Liver (tissue), 3 donors: ENCODE data around the gene CXorf65.

Experiments
- CTCF ChIP-seq: fragments of 150-350 bp; IDR thresholded peaks from 2 replicates; pipeline ENCODE4 v1.5.1; 2017; ENCODE audit warnings: improper control_type of control experiment, low read depth, low read length; ENCODE audit not compliant: missing input control
- JUND ChIP-seq, 2 donors: IDR thresholded peaks; 2 replicates each; pipeline ENCODE4 v1.6.1; 2016; ENCODE audit warnings: antibody characterized with exemption in 2 of 2
- RAD21 ChIP-seq, 2 donors: IDR thresholded peaks; 2 replicates each; pipeline ENCODE4 v1.6.1; 2016; ENCODE audit warnings: antibody characterized with exemption in 2 of 2, mild to moderate bottlenecking in 2 of 2
- TF ChIP-seq, protein P1 (sequence below): IDR thresholded peaks from 2 replicates; pipeline ENCODE4 v1.6.1; 2016; ENCODE audit warnings: antibody characterized with exemption, mild to moderate bottlenecking
- TF ChIP-seq, protein P2 (sequence below): IDR thresholded peaks from 2 replicates; pipeline ENCODE4 v1.6.1; 2016; ENCODE audit warnings: antibody characterized with exemption
- donor health status: healthy.
- donor health status: healthy.

DNA sequence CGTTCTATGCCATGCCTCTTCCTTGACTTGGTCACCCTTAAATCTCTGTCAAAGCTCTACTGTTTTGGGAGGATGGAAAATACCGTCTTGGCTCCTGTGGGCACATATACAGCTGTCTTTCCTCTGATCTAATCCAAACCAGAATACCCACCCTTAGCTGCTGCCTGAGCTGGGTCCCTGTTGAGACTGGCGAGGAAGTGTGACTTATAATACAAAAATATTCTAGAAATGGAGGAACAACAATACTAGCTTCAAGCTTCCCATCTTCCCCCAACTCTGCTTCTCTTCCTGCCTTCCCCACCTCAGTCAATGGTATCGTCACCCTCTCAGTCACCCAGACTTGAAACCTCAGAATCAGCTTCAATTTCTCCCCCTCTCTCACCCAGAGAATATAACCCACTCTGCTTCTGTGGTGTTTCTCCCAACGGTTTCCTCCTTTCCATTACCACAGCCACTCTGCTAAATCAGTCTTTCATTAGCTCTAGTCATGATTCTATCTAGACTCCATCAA is 5.4 kb upstream of the CXorf65 start:
- TF ChIP-seq CTCF (no peak), RAD21 (IDR thresholded peaks at IDR 0.05) (no peak), JUND (IDR thresholded peaks at IDR 0.05) (no peak)
- TF ChIP-seq, protein P1, sequence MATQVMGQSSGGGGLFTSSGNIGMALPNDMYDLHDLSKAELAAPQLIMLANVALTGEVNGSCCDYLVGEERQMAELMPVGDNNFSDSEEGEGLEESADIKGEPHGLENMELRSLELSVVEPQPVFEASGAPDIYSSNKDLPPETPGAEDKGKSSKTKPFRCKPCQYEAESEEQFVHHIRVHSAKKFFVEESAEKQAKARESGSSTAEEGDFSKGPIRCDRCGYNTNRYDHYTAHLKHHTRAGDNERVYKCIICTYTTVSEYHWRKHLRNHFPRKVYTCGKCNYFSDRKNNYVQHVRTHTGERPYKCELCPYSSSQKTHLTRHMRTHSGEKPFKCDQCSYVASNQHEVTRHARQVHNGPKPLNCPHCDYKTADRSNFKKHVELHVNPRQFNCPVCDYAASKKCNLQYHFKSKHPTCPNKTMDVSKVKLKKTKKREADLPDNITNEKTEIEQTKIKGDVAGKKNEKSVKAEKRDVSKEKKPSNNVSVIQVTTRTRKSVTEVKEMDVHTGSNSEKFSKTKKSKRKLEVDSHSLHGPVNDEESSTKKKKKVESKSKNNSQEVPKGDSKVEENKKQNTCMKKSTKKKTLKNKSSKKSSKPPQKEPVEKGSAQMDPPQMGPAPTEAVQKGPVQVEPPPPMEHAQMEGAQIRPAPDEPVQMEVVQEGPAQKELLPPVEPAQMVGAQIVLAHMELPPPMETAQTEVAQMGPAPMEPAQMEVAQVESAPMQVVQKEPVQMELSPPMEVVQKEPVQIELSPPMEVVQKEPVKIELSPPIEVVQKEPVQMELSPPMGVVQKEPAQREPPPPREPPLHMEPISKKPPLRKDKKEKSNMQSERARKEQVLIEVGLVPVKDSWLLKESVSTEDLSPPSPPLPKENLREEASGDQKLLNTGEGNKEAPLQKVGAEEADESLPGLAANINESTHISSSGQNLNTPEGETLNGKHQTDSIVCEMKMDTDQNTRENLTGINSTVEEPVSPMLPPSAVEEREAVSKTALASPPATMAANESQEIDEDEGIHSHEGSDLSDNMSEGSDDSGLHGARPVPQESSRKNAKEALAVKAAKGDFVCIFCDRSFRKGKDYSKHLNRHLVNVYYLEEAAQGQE: no peak
- TF ChIP-seq, protein P2, sequence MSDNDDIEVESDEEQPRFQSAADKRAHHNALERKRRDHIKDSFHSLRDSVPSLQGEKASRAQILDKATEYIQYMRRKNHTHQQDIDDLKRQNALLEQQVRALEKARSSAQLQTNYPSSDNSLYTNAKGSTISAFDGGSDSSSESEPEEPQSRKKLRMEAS: no peak
